GM12878 (cell line): Measurements from ENCODE around the gene SHISA3. TPM values are rescaled to one million over a fixed set of nuclear protein-coding genes. Genes with fewer than 3 reads are reported as not detected.

Source experiments
- ATAC-seq: fragments of 200-7000 bp; cut with Tn5 transposase; 3 replicates; pipeline ENCODE4 v1.9.1; 2020; ENCODE audit warnings: mild to moderate bottlenecking, moderate library complexity
- BruUV-seq: library from RNA; stranded (reverse); fragments of 400-500 nt; replicated peaks from 2 replicates; lab custom pipeline; 2021; lab: Mats Ljungman, UMichigan
- CTCF ChIA-PET: fragments of 300-600 bp; sonication (Branson Sonifier 250); formaldehyde crosslinking; extraction: SDS; loops from one replicate; lab custom pipeline; 2021; ENCODE audit warnings: inconsistent platforms; lab: Yijun Ruan, JAX
- POLR2A ChIA-PET: fragments of 350-600 bp; formaldehyde crosslinking; extraction: SDS; loops from one replicate; lab custom pipeline; 2021; ENCODE audit warnings: inconsistent platforms; lab: Charles Lee
- RAD21 ChIA-PET: fragments of 300-600 bp; sonication (Branson Sonifier 250); formaldehyde crosslinking; loops from one replicate; lab custom pipeline; 2023; ENCODE audit warnings: antibody characterized with exemption; ENCODE audit not compliant: unreplicated experiment; lab: Charles Lee
- SMC1A ChIA-PET: fragments of 300-600 bp; sonication (Branson Sonifier 250); formaldehyde crosslinking; loops from one replicate; lab custom pipeline; 2023; ENCODE audit not compliant: unreplicated experiment, uncharacterized antibody; lab: Charles Lee
- DNase-seq: peaks from one replicate; pipeline ENCODE4 v3.0.0-alpha.2; 2011; ENCODE audit warnings: low read depth, low spot score
- FAIRE-seq: peaks from 3 replicates; lab custom pipeline; 2011; peaks lifted over from hg19 to GRCh38; lab: Jason Lieb, UNC
- H2AFZ ChIP-seq: 2 replicates; pipeline ENCODE4 v1.6.0; 2011; ENCODE audit warnings: low read depth, low read length, control low read depth; ENCODE audit not compliant: control insufficient read depth
- H3K27ac ChIP-seq: 2 replicates; pipeline ENCODE4 v1.5.1; 2011; ENCODE audit warnings: control low read depth; ENCODE audit not compliant: control insufficient read depth, insufficient read depth
- H3K27me3 ChIP-seq, 2 experiments: replicated peaks in 1 of 2; 2 replicates each; pipeline versions ENCODE4 v1.6.0 to v1.6.1; 2011; ENCODE audit warnings: low read length in 1 of 2; ENCODE audit not compliant: control insufficient read depth in 2 of 2, insufficient read depth in 2 of 2
- H3K36me3 ChIP-seq, 2 experiments: 2 replicates each; pipeline ENCODE4 v1.5.1; 2011; ENCODE audit warnings: low read length in 1 of 2; ENCODE audit not compliant: control insufficient read depth in 2 of 2, insufficient read depth in 2 of 2
- H3K4me1 ChIP-seq: 2 replicates; pipeline ENCODE4 v1.6.1; 2011; ENCODE audit warnings: mild to moderate bottlenecking, low read length, moderate library complexity, mixed read lengths; ENCODE audit not compliant: control insufficient read depth, insufficient read depth
- H3K4me2 ChIP-seq: 2 replicates; pipeline ENCODE4 v1.6.0; 2011; ENCODE audit warnings: control low read depth; ENCODE audit not compliant: control insufficient read depth, insufficient read depth
- H3K4me3 ChIP-seq: fragments of 200-600 bp; sonication (generic); 2 replicates; pipeline ENCODE4 v1.5.1; 2016
- H3K79me2 ChIP-seq: 2 replicates; pipeline ENCODE4 v1.6.0; 2011; ENCODE audit warnings: low read length; ENCODE audit not compliant: control insufficient read depth, insufficient read depth
- H3K9ac ChIP-seq: 2 replicates; pipeline ENCODE4 v1.8.0; 2011; ENCODE audit warnings: low read length, control low read depth, mixed read lengths; ENCODE audit not compliant: control insufficient read depth, insufficient read depth
- H3K9me3 ChIP-seq: replicated peaks from 3 replicates; pipeline ENCODE4 v1.5.1; 2011; ENCODE audit warnings: mild to moderate bottlenecking, low read length; ENCODE audit not compliant: control insufficient read depth, insufficient read depth
- H4K20me1 ChIP-seq: 2 replicates; pipeline ENCODE4 v1.6.0; 2011; ENCODE audit not compliant: control insufficient read depth, insufficient read depth
- ATF3 ChIP-seq: IDR thresholded peaks from 2 replicates; pipeline ENCODE4 v1.6.1; 2011; ENCODE audit warnings: low read depth, mild to moderate bottlenecking, low read length, moderate library complexity, borderline replicate concordance; ENCODE audit errors: extremely low read depth
- CBFB ChIP-seq: IDR thresholded peaks from 2 replicates; pipeline ENCODE4 v1.6.1; 2016; ENCODE audit warnings: antibody characterized with exemption, low read depth
- EGR1 ChIP-seq, 2 experiments: IDR thresholded peaks; 1 replicate in 1 of 2; 2 replicates in 1 of 2; pipeline ENCODE4 v1.6.1; 2011 to 2012; ENCODE audit warnings: low read depth in 2 of 2, low read length in 2 of 2, borderline replicate concordance in 1 of 2, mild to moderate bottlenecking in 1 of 2, moderate library complexity in 1 of 2
- IRF3 ChIP-seq: fragments of 450-650 bp; IDR thresholded peaks from 2 replicates; pipeline ENCODE4 v1.6.1; 2014; ENCODE audit warnings: mild to moderate bottlenecking
- JUNB ChIP-seq: IDR thresholded peaks from 2 replicates; pipeline ENCODE4 v1.6.1; 2016; ENCODE audit warnings: antibody characterized with exemption, mild to moderate bottlenecking
- KLF5 ChIP-seq: fragments of 450-650 bp; IDR thresholded peaks from 2 replicates; pipeline ENCODE4 v1.6.1; 2014; ENCODE audit warnings: mild to moderate bottlenecking; ENCODE audit not compliant: partially characterized antibody
- NFXL1 ChIP-seq: fragments of 450-650 bp; IDR thresholded peaks from 2 replicates; pipeline ENCODE4 v1.6.1; 2017; ENCODE audit warnings: antibody characterized with exemption, mild to moderate bottlenecking, borderline replicate concordance
- NKRF ChIP-seq: fragments of 450-650 bp; conservative IDR thresholded peaks from 2 replicates; pipeline ENCODE4 v1.6.1; 2017; ENCODE audit warnings: mild to moderate bottlenecking, moderate library complexity
- NRF1 ChIP-seq: conservative IDR thresholded peaks from 2 replicates; pipeline ENCODE4 v1.6.1; 2011; ENCODE audit warnings: mild to moderate bottlenecking, low read depth, low read length, improper control_type of control experiment
- RUNX3 ChIP-seq: IDR thresholded peaks from 2 replicates; pipeline ENCODE4 v1.6.1; 2012; ENCODE audit warnings: low read length, inconsistent platforms
- SMAD1 ChIP-seq: fragments of 450-650 bp; IDR thresholded peaks from 2 replicates; pipeline ENCODE4 v1.6.1; 2018; ENCODE audit warnings: mild to moderate bottlenecking, low read depth; ENCODE audit not compliant: partially characterized antibody
- TAF1 ChIP-seq: IDR thresholded peaks from 2 replicates; pipeline ENCODE4 v1.6.1; 2011; ENCODE audit warnings: mild to moderate bottlenecking, low read depth, low read length, borderline replicate concordance
- YBX1 ChIP-seq: fragments of 450-650 bp; IDR thresholded peaks from 2 replicates; pipeline ENCODE4 v1.6.1; 2016; ENCODE audit warnings: antibody characterized with exemption
- ZBTB4 ChIP-seq: fragments of 450-650 bp; formaldehyde crosslinking; IDR thresholded peaks from 2 replicates; pipeline ENCODE4 v1.4.0; 2022; ENCODE audit warnings: mild to moderate bottlenecking, moderate library complexity
- WGBS: methylation state at CpG from one replicate; pipeline ENCODE4 v1.1.6; 2016; ENCODE audit warnings: low lambda C conversion rate; ENCODE audit not compliant: insufficient replicate concordance, insufficient coverage; ENCODE audit errors: missing lambda C conversion rate; 5-methylcytosine and 5-hydroxymethylcytosine counted together
- in situ Hi-C: fragments of 300-500 bp; cut with MboI; formaldehyde crosslinking; loops from 9 replicates; pipeline ENCODE4 v1.14.3; 2018; ENCODE audit warnings: mixed read lengths
- intact Hi-C: fragments of 100-400 bp; cut with micrococcal nuclease; formaldehyde crosslinking; loops from one replicate; pipeline ENCODE4 v1.14.2; 2022; ENCODE audit not compliant: unreplicated experiment
- polyA plus RNA-seq, 11 experiments: library from polyadenylated mRNA; depleted of rRNA in 4 of 11; unstranded in 6 of 11; stranded (reverse) in 5 of 11; fragments of >200 nt; fragmentation: Nextera tagmentation in 4 of 11; fragmentation: Illumina TruSeq in 1 of 11; extraction: Ambion mirVana in 4 of 11; extraction: Trizol in 1 of 11; gene quantifications; 1 replicate in 1 of 11; 2 replicates in 10 of 11; pipeline versions ENCODE4 v1.2.1 to v1.2.3, GENCODE V29; 2011 to 2016; ENCODE audit warnings: inconsistent platforms in 2 of 11, missing spikeins in 2 of 11, low read depth in 1 of 11
- total RNA-seq, 4 experiments: library from RNA; depleted of rRNA in 3 of 4; stranded (reverse); fragments of >200 nt in 3 of 4; fragmentation: Illumina TruSeq in 1 of 4; extraction: Trizol in 1 of 4; gene quantifications; 2 replicates each; pipeline versions ENCODE4 v1.2.1 to v1.2.3, GENCODE V29; 2013 to 2021

Gene SHISA3
- total and polyA plus RNA-seq, 10 of the 15 experiments (the other 5 are each of a cell fraction or from before 2014, with no cell fraction given) = 0.03 to 7.2 (median 4.4) TPM

- BruUV-seq = no TSS peak
- ChIA-PET CTCF (interaction anchor here (0.6 to 1.2 kb wide), 2 partner anchors 37 to 99 kb away, joined by 3 to 7 read pairs; no protein-coding TSS in a partner anchor), RAD21 (no interaction called here), POLR2A (no interaction called here), SMC1A (interaction anchor here (0.7 to 1.4 kb wide), 4 partner anchors 12 to 138 kb away, joined by 3 to 5 read pairs (median 4); no protein-coding TSS in a partner anchor)
- Histone ChIP-seq H3K9ac (no peak overlapping the region), H4K20me1 (no peaks in the 10 kb centered on the region), H2AFZ (no peak overlapping the region), H3K9me3 (no peaks in the 10 kb centered on the region), H3K4me3 (no peak overlapping the region), H3K4me2 (no peak overlapping the region), H3K79me2 (no peaks in the 10 kb centered on the region), H3K27me3 (no peaks in the 10 kb centered on the region), H3K36me3 (peaks cover 0 to 12% of the 10 kb centered on the region in 2 experiments; a peak in 2 of 4 replicates), H3K27ac (no peak overlapping the region), H3K4me1 (no peaks in the 10 kb centered on the region)
- DNase-seq = no peak
- in situ Hi-C loops (no loop called here), intact Hi-C loops (no loop called here)
- ATAC-seq = no peak
- 99% methylated on average over 5 of the region's 5 CpGs for WGBS
- TF ChIP-seq IRF3 (no peak), RUNX3 (no peak), CBFB (no peak), NRF1 (no peak), KLF5 (no peak), ZBTB4 (CRISPR knock-in tag) (no peak), JUNB (no peak), SMAD1 (no peak), EGR1 (IDR thresholded peaks at IDR 0.05; ENCODE audit: borderline replicate concordance in 1 of 2, low read depth in 2 of 2, low read length in 2 of 2) (no peak), TAF1 (no peak), NKRF (no peak), ATF3 (no peak), YBX1 (no peak), NFXL1 (no peak)
- FAIRE-seq = no peak
Observed at GRCh38 chr4:42420140-42420539, 22.9 kb downstream of the SHISA3 start.
